ENCODE data around the gene ZBTB18. TPM values are rescaled to one million over a fixed set of nuclear protein-coding genes. Genes with fewer than 3 reads are reported as not detected.
A peak's percentile ranks its signal among the peaks of the same experiment; 100 is the strongest.

The ZBTB18 gene
- total RNA-seq, result 1 to 10 TPM; 8.2 TPM

DNA sequence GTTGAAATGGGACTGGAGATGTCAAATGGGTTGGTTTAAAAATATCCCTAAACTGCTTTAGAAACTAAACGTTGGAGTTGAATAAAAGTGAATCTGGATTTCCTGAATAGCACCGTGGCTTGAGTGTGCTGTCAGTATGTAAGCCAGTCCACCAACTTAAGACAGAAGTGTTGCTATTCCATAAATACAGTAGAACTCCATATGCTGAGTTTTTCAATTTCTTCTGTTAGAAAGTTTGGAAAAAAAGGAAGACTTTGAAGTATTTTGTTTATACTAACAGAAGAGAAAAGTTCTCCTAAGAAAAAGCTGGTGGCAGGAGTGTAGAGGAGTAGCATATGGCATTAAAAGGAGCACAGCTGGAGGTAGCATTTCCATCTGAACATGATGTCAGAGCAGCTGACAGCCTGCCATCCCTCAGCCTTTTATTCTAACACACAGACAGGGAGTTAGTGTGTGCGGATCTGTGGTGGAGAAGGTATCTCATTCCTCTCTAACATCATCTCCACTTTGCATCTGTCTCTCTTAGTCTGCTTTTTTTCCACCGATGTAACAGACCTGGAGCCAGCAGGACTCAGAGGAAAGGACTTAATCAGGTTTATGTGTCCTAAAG lies at the start of gene ZBTB18:
ZBTB18 (plus strand) TSS at position 449 of the 610 bp plus-strand sequence; CDS start at position 598, 149 bp downstream.
- peak; percentile 34 for DNase-seq
- Mint-ChIP-seq H3K4me1 (ENCODE audit: low read depth) (peaks cover 41% of the 10 kb centered on the region), H3K27ac (peak within 1 kb of the TSS; percentile 87), H3K27me3 (no peaks in the 10 kb centered on the region), H3K36me3 (ENCODE audit: low read depth) (peaks cover 7% of the 10 kb centered on the region), H3K9me3 (no peaks in the 10 kb centered on the region), H3K4me3 (peak within 1 kb of the TSS; percentile 90)
- CTCF ChIA-PET, result interaction anchor here (0.8 kb wide), 1 partner anchor 12 kb away, joined by 3 read pairs; no protein-coding TSS in a partner anchor
- no peak for ATAC-seq
- intact Hi-C loops (cut with micrococcal nuclease), result loop anchor here (5.0 kb wide), 1 partner anchor 221 kb away; no protein-coding TSS in a partner anchor
- TF ChIP-seq, protein P1, sequence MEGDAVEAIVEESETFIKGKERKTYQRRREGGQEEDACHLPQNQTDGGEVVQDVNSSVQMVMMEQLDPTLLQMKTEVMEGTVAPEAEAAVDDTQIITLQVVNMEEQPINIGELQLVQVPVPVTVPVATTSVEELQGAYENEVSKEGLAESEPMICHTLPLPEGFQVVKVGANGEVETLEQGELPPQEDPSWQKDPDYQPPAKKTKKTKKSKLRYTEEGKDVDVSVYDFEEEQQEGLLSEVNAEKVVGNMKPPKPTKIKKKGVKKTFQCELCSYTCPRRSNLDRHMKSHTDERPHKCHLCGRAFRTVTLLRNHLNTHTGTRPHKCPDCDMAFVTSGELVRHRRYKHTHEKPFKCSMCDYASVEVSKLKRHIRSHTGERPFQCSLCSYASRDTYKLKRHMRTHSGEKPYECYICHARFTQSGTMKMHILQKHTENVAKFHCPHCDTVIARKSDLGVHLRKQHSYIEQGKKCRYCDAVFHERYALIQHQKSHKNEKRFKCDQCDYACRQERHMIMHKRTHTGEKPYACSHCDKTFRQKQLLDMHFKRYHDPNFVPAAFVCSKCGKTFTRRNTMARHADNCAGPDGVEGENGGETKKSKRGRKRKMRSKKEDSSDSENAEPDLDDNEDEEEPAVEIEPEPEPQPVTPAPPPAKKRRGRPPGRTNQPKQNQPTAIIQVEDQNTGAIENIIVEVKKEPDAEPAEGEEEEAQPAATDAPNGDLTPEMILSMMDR (IDR thresholded peaks at IDR 0.05), result no peak
- POLR2A ChIA-PET, result no interaction called here

DNA sequence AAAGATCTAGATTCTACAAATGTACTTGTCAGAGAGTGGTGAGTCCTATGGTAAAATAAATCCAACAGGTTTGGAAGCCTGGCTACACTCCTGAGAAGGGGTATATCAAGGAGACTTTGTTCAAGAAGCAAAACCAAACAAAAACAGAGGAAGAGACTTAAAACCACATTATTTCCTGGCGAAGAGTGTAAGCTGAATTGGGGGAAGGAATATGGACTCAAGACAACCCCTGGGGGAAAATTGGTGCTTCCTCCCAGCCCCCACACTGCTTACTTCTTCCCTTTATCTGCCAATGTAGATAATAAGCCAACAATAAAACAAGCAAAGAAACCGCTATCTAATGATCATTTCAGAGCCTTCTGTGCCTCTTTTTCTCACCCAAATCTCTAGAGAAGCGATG lies 48.4 kb upstream of the ZBTB18 start:
- Mint-ChIP-seq H3K27me3 (no peaks in the 10 kb centered on the region), H3K9me3 (no peaks in the 10 kb centered on the region), H3K4me3 (no peak overlapping the region), H3K36me3 (ENCODE audit: low read depth) (no peaks in the 10 kb centered on the region), H3K27ac (no peak overlapping the region), H3K4me1 (ENCODE audit: low read depth) (peaks cover 19% of the 10 kb centered on the region)
- POLR2A ChIA-PET, result no interaction called here
- intact Hi-C loops (cut with micrococcal nuclease), result no loop called here
- DNase-seq (no peak), ATAC-seq (no peak)
- TF ChIP-seq, protein P1 (IDR thresholded peaks at IDR 0.05), result no peak
- CTCF ChIA-PET, result no interaction called here

DNA sequence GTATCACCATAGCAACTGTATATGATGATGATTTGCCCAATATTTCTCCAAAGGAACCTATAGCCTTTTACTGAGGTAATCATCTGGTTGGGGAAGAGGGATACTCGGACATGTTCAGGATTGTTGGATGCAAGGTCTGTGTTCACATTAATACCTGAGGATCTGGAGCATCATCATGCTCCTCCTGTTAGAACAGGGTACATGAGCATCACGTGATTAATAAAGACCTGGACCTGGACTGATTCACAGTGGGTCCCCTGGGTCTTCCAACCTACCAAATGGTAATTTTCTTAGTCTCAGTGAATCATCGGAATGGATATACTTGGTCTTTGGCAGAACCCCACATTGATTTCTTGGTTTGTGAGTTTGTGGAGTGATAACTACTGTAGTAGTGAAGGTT lies 45.6 kb upstream of the ZBTB18 start:
- H3K4me1 Mint-ChIP-seq (ENCODE audit: low read depth), result peaks cover 23% of the 10 kb centered on the region
- no peaks in the 10 kb centered on the region for H3K27me3 Mint-ChIP-seq
- intact Hi-C loops (cut with micrococcal nuclease), result no loop called here
- DNase-seq (no peak), ATAC-seq (no peak)
- TF ChIP-seq, protein P1 (IDR thresholded peaks at IDR 0.05), result no peak
- ChIA-PET POLR2A (no interaction called here), CTCF (no interaction called here)
- no peaks in the 10 kb centered on the region for H3K36me3 Mint-ChIP-seq (ENCODE audit: low read depth)
- no peak overlapping the region for H3K27ac Mint-ChIP-seq
- no peak overlapping the region for H3K4me3 Mint-ChIP-seq
- H3K9me3 Mint-ChIP-seq, result no peaks in the 10 kb centered on the region

DNA sequence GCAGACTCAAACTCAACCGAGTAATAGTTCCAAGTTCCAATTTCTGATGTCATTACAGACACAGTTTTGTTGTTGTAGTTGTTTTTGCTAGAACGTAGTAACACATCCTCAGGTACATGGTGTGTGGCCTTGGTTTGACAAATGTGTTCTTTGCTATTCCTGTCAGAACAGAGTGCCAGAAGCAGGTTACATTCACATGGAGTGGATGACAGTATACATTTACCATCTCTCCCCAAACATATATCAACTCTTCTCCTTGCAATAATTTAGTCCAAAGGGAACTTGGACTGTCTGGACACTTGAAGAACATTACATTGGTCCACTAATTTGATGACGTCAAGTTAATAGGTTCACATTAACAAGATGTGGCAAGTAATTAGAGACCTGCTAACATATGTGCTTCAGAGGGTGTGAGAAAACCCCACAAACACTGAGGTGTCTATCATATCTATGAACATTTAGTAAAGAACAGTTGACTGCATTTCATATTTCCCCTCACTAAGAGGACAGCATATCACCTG lies 44.6 kb upstream of the ZBTB18 start:
- Mint-ChIP-seq H3K36me3 (ENCODE audit: low read depth) (no peaks in the 10 kb centered on the region), H3K9me3 (no peaks in the 10 kb centered on the region), H3K4me3 (no peak overlapping the region), H3K27me3 (no peaks in the 10 kb centered on the region), H3K27ac (no peak overlapping the region), H3K4me1 (ENCODE audit: low read depth) (peaks cover 25% of the 10 kb centered on the region)
- POLR2A ChIA-PET, result no interaction called here
- CTCF ChIA-PET, result interaction anchor here (0.5 kb wide), 1 partner anchor 73 kb away, joined by 3 read pairs; no protein-coding TSS in a partner anchor
- TF ChIP-seq, protein P1 (IDR thresholded peaks at IDR 0.05), result no peak
- intact Hi-C loops (cut with micrococcal nuclease), result no loop called here
- ATAC-seq (no peak), DNase-seq (no peak)

DNA sequence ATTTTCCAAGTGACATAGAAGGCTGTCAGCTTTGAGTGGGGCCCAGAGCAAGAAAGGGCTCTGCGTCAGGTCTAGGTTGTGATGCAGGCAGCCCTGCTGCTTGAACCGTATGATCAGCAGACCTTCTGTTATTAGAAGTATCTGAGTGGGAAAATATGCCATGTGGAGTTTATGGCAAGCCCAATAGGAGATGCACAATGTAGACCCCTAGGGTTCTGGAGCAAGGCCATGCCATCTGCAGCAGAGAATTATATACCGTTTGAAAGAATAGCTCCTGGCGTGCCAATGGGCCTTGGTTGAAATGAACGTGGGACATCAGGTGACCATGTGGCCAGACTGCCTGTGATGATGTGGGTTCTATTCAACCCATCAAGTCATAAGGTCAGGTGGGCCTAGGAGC lies 44.1 kb upstream of the ZBTB18 start:
- TF ChIP-seq, protein P1 (IDR thresholded peaks at IDR 0.05), result no peak
- POLR2A ChIA-PET, result no interaction called here
- no peak for DNase-seq
- ATAC-seq, result no peak
- H3K9me3 Mint-ChIP-seq, result no peaks in the 10 kb centered on the region
- CTCF ChIA-PET, result interaction anchor here (0.5 kb wide), 1 partner anchor 612 kb away, joined by 3 read pairs; no protein-coding TSS in a partner anchor
- H3K27ac Mint-ChIP-seq, result no peak overlapping the region
- H3K4me1 Mint-ChIP-seq (ENCODE audit: low read depth), result peaks cover 22% of the 10 kb centered on the region
- no peaks in the 10 kb centered on the region for H3K27me3 Mint-ChIP-seq
- no peak overlapping the region for H3K4me3 Mint-ChIP-seq
- intact Hi-C loops (cut with micrococcal nuclease), result no loop called here
- H3K36me3 Mint-ChIP-seq (ENCODE audit: low read depth), result no peaks in the 10 kb centered on the region
